Brain microvascular endothelial cell (primary cell): ENCODE data around the gene ARSJ.
A peak's percentile ranks its signal among the peaks of the same experiment; 100 is the strongest.

Experiments used
- DNase-seq: peaks from one replicate; pipeline ENCODE4 v3.0.0-alpha.2; 2020
- H3K27ac ChIP-seq: fragments of 250-450 bp; sonication (Bioruptor Pico); 2 replicates; pipeline ENCODE4 v1.5.1; 2020; ENCODE audit warnings: mild to moderate bottlenecking, moderate library complexity
- H3K27me3 ChIP-seq: fragments of 250-450 bp; sonication (Bioruptor Pico); replicated peaks from 2 replicates; pipeline ENCODE4 v1.5.1; 2020; ENCODE audit warnings: mild to moderate bottlenecking
- H3K36me3 ChIP-seq: fragments of 250-450 bp; sonication (Bioruptor Pico); replicated peaks from 2 replicates; pipeline ENCODE4 v1.5.1; 2020; ENCODE audit warnings: mild to moderate bottlenecking
- H3K4me3 ChIP-seq: 2 replicates; pipeline ENCODE4 v1.5.1; 2011; ENCODE audit warnings: low read depth, mild to moderate bottlenecking, control low read depth, low read length, moderate library complexity
- in situ Hi-C: cut with HindIII; loops from 2 replicates; pipeline ENCODE4 v1.10.0; 2017; ENCODE audit warnings: low sequenced_read_pairs, low pct_ligation_motif_present
- TF ChIP-seq, protein P1 (sequence below): IDR thresholded peaks from 2 replicates; pipeline ENCODE4 v1.5.1; 2011; ENCODE audit warnings: low read depth, mild to moderate bottlenecking, moderate library complexity, low read length, control low read depth, inconsistent platforms; ENCODE audit errors: missing control alignments

ARSJ gene

DNA sequence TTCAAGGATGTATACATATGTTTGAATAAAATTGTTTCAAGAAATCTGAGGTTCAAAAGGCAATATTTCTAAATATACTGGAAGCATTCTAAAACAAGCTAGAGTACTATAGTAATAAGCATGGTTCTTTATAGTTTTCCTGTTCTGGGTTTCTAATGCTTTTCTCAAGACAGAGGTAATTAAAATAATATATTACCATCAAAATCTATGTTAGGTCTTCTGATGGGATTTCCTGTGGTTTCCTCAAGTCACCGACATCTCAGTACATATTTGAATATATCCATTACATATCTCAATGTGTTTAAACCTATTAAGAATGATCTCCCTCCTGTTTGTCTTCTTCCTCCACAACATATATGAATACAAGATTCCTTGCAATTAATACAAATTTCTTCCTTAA is 25.6 kb downstream of the ARSJ start:
- in situ Hi-C loops: no loop called here
- Histone ChIP-seq H3K4me3 (no peak overlapping the region), H3K27ac (no peak overlapping the region), H3K27me3 (no peaks in the 10 kb centered on the region), H3K36me3 (peaks cover 2% of the 10 kb centered on the region)
- TF ChIP-seq, protein P1, sequence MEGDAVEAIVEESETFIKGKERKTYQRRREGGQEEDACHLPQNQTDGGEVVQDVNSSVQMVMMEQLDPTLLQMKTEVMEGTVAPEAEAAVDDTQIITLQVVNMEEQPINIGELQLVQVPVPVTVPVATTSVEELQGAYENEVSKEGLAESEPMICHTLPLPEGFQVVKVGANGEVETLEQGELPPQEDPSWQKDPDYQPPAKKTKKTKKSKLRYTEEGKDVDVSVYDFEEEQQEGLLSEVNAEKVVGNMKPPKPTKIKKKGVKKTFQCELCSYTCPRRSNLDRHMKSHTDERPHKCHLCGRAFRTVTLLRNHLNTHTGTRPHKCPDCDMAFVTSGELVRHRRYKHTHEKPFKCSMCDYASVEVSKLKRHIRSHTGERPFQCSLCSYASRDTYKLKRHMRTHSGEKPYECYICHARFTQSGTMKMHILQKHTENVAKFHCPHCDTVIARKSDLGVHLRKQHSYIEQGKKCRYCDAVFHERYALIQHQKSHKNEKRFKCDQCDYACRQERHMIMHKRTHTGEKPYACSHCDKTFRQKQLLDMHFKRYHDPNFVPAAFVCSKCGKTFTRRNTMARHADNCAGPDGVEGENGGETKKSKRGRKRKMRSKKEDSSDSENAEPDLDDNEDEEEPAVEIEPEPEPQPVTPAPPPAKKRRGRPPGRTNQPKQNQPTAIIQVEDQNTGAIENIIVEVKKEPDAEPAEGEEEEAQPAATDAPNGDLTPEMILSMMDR: no peak
- DNase-seq: no peak

DNA sequence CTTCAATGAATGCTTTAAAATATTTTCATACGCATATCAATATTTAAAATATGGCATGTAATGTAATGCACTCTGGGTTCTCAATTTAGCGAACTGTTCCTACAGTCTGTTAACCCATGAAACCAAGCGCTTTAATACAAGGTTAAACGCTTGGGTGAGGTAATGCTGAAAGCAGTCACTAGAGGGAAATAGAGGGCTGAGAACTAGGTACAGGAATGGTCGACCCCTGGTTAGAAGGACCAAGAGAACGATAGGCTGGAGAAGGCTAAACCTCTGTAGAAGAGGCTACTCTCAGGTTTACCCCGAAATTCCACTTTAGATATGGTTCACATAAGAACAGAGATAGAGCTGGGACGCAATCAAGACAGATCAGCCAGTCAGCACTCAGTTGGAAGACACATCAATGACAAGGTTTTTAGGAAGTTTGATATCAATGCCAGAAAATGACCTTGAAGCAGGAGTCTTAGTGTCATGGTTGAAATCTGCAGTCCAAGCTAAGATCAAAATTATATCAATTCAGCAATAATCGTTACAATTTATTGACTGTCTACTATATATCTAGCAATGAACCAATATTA is 26.9 kb downstream of the ARSJ start:
- peak; percentile 74 for DNase-seq
- TF ChIP-seq, protein P1: peak; percentile 85
- in situ Hi-C loops: no loop called here

DNA sequence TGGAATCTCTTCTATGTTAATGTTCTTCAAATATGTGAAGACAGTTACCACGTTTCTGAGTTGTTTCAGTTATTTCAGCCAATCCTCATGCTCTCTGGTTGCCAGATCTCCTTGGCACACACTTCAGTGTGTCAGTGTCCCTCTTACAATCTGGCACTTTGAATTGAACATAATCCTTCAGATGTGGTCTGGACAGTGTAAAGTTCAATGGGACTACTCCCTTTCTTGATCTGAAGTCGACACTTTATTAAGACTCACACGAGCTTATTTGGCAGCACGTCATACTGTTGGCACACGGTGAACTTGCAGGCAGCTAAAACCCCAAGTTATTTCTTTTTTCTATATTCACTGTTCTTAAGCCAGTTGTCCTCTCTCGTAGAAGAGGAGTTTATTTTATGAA is 28.2 kb downstream of the ARSJ start:
- in situ Hi-C loops: no loop called here
- Histone ChIP-seq H3K4me3 (no peak overlapping the region), H3K36me3 (peaks cover 2% of the 10 kb centered on the region), H3K27me3 (no peaks in the 10 kb centered on the region), H3K27ac (no peak overlapping the region)
- DNase-seq: no peak
- TF ChIP-seq, protein P1: no peak

More for the DNA sequence above, 26.9 kb downstream of the ARSJ start:
- H3K27ac ChIP-seq: no peak overlapping the region
- no peak overlapping the region for H3K4me3 ChIP-seq
- peaks cover 2% of the 10 kb centered on the region for H3K36me3 ChIP-seq
- H3K27me3 ChIP-seq: no peaks in the 10 kb centered on the region

DNA sequence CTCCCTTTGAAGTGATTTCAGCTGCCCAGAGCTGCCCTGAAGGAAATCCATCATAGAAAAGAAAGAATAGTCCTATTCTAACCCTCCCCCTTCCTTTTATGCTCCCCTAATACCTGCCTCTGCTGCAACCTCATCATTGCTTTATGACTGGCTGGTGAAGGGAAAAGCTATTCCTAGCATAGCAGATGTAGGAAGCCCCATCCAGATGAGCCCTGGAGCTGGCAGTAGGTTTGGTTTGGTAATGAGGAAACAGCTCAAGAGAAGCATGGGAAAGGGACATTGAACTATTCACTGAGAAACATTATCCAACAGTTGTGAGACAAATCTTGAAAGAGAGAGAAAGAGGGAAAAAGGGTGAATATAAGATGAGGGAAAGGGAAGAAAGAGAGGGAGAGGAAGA is 29.2 kb downstream of the ARSJ start:
- no peaks in the 10 kb centered on the region for H3K27me3 ChIP-seq
- H3K36me3 ChIP-seq: peaks cover 2% of the 10 kb centered on the region
- no peak overlapping the region for H3K4me3 ChIP-seq
- DNase-seq: no peak
- in situ Hi-C loops: no loop called here
- TF ChIP-seq, protein P1: no peak
- no peak overlapping the region for H3K27ac ChIP-seq

DNA sequence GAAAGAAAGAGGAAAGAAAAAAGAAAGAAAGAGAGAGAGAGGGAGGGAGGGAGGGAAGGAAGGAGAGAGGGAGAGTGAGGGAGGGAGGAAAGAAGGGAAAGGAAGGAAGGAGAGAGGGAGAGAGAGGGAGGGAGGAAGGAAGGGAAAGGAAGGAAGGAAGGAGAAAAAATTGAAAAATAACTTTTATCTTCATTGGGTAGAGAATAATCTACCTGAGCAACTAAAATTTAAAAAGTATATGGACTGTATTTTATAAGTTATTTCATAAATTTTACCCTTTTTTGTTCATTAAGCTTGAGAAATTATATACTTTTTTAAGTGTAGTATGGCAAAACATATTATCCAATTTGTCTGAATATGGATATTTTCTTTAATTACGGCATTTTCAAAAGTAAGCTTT is 32.0 kb downstream of the ARSJ start:
- TF ChIP-seq, protein P1: no peak
- in situ Hi-C loops: no loop called here
- H3K36me3 ChIP-seq: no peaks in the 10 kb centered on the region
- no peak overlapping the region for H3K27ac ChIP-seq
- DNase-seq: no peak
- no peak overlapping the region for H3K4me3 ChIP-seq
- H3K27me3 ChIP-seq: no peaks in the 10 kb centered on the region

DNA sequence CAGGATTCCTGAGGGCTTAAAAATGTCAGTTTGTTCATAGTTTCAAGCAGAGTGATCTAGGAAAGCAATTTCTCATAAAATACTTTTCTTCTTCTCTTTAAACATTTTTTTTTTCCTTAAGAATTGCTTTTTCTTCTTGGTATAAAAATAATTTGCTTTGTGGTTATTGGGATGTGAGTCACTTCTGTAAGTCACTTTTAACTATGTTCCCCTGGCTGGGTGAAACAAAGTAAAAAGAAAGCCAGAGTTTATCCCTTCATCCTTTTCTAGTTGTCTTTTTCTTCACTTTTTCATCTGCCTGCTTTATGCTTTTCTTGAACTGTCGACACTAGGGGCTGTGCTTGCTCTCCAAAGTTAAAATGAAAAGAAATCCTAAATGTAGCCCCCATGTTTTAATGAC is 33.5 kb downstream of the ARSJ start:
- in situ Hi-C loops: no loop called here
- Histone ChIP-seq H3K27ac (peak overlapping the region; percentile 43), H3K36me3 (no peaks in the 10 kb centered on the region), H3K4me3 (peak overlapping the region; percentile 9), H3K27me3 (no peaks in the 10 kb centered on the region)
- DNase-seq: no peak
- TF ChIP-seq, protein P1: no peak
